Right atrium auricular region (tissue), 2 donors: Measurements from ENCODE around the gene ITIH6. TPM values are rescaled to one million over a fixed set of nuclear protein-coding genes. Genes with fewer than 3 reads are reported as not detected.
"Not testable (repeated sequence)": the region's sequence is repeated elsewhere in the genome, so short reads cannot be mapped to it uniquely, and the experiment has no call there.

ENCODE experiments used
- DNase-seq: peaks from one replicate; pipeline ENCODE4 v3.0.0-alpha.2; 2019; ENCODE audit warnings: low spot score
- H3K27ac ChIP-seq, 2 donors: fragments of 200-600 bp; sonication (generic); 1 replicate in 1 of 2; 2 replicates in 1 of 2; pipeline ENCODE4 v1.5.1; 2016 to 2019
- H3K27me3 ChIP-seq, 2 donors: fragments of 200-600 bp; sonication (generic); one replicate each; pipeline versions ENCODE4 v1.5.1 to v1.6.0; 2017 to 2019
- H3K36me3 ChIP-seq: fragments of 200-600 bp; sonication (generic); one replicate; pipeline ENCODE4 v1.5.1; 2016
- H3K4me1 ChIP-seq, 2 donors: fragments of 200-600 bp; sonication (generic); one replicate each; pipeline versions ENCODE4 v1.5.1 to v1.6.0; 2017 to 2019
- H3K4me3 ChIP-seq, 2 donors: fragments of 200-600 bp; sonication (generic); 1 replicate in 1 of 2; 2 replicates in 1 of 2; pipeline ENCODE4 v1.5.1; 2017 to 2019; ENCODE audit warnings: mild to moderate bottlenecking in 1 of 2, moderate library complexity in 1 of 2
- H3K9me3 ChIP-seq, 2 donors: fragments of 200-600 bp; sonication (generic); one replicate each; pipeline ENCODE4 v1.5.1; 2019
- total RNA-seq, 2 donors: library from RNA; depleted of rRNA; stranded (reverse); fragments of >200 nt; gene quantifications; one replicate each; pipeline ENCODE4 v1.1.0, GENCODE V29; 2016
- TF ChIP-seq, protein P1 (sequence below), 2 donors: fragments of 200-600 bp; sonication (generic); IDR thresholded peaks; one replicate each; pipeline ENCODE4 v1.5.1; 2019; ENCODE audit warnings: antibody characterized with exemption in 2 of 2

The ITIH6 gene
- total RNA-seq, 2 donors from 2014 or later = not detected

DNA sequence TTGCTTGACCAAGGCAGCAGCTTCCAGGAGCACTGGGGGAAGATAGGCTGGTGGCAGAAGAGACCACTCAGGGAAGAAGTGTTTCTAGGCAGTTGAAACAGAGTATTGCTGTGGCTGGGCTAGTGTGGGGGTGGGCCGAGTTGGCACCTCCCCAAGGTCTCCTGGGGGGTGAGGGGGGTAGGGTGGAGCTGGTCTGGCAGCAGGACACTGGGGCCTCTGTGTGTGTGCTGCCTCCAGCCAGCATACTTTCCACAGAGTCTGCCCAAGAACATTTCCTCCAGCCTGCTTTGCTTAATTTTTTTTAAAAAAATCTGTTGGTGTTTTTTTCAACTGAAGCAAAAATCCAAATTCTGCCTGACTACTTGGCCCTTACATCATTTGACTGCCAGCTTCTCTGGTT, 4.0 kb downstream of the ITIH6 start:
- no peaks in the 10 kb centered on the region for H3K4me1 ChIP-seq
- DNase-seq = no peak
- no peaks in the 10 kb centered on the region for H3K27me3 ChIP-seq
- no peaks in the 10 kb centered on the region for H3K36me3 ChIP-seq
- TF ChIP-seq, protein P1, sequence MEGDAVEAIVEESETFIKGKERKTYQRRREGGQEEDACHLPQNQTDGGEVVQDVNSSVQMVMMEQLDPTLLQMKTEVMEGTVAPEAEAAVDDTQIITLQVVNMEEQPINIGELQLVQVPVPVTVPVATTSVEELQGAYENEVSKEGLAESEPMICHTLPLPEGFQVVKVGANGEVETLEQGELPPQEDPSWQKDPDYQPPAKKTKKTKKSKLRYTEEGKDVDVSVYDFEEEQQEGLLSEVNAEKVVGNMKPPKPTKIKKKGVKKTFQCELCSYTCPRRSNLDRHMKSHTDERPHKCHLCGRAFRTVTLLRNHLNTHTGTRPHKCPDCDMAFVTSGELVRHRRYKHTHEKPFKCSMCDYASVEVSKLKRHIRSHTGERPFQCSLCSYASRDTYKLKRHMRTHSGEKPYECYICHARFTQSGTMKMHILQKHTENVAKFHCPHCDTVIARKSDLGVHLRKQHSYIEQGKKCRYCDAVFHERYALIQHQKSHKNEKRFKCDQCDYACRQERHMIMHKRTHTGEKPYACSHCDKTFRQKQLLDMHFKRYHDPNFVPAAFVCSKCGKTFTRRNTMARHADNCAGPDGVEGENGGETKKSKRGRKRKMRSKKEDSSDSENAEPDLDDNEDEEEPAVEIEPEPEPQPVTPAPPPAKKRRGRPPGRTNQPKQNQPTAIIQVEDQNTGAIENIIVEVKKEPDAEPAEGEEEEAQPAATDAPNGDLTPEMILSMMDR (IDR thresholded peaks at IDR 0.05) = no peak
- no peak overlapping the region for H3K4me3 ChIP-seq
- H3K9me3 ChIP-seq = no peaks in the 10 kb centered on the region
- no peak overlapping the region for H3K27ac ChIP-seq

DNA sequence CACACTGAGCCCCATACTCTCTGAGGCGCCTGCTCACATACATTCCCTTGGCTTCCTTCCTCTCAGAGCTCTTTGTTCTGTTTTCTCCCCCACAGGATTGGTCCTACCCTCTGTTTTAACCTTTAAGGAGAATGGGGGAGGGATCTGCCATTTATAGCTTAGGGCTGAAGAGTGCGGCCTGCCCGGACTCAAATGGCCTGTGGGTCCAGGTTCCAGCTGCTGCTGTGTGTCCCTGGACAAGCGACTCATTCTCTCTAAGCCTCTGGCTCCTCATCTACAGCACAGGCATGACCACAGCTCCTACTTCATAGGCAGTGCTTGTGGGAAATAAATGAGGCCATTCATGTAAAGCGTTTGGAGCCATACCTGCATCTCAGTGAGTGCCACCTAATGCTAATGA, 8.7 kb downstream of the ITIH6 start:
- H3K9me3 ChIP-seq, DNase-seq, H3K27ac ChIP-seq, H3K36me3 ChIP-seq, H3K27me3 ChIP-seq, H3K4me1 ChIP-seq, H3K4me3 ChIP-seq: not testable (repeated sequence)

DNA sequence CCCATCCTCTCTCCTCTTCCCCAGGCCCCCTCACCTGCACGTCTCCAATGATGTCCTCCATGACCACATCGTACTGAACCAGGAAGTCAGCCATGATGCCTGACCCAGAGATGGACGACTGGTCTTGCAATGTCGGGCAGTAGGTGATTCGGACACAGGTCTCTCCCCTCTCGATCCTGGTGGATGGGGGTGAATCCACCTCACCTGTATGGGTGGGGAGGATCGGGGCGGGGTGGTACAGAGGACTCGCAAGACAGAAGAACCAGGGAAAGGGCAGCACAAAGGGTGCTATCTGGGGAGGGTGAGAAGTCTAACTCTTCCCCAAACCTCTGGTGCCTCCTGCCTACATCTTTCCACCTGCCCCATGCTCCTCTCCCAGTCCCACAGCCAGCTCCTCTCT, 9.6 kb downstream of the ITIH6 start:
- H3K27me3 ChIP-seq = no peaks in the 10 kb centered on the region
- no peak overlapping the region for H3K27ac ChIP-seq
- H3K36me3 ChIP-seq = no peaks in the 10 kb centered on the region
- peaks cover 0 to 6% of the 10 kb centered on the region in 2 donors for H3K9me3 ChIP-seq
- TF ChIP-seq, protein P1 (IDR thresholded peaks at IDR 0.05) = no peak
- no peak for DNase-seq
- no peaks in the 10 kb centered on the region for H3K4me1 ChIP-seq
- no peak overlapping the region for H3K4me3 ChIP-seq

DNA sequence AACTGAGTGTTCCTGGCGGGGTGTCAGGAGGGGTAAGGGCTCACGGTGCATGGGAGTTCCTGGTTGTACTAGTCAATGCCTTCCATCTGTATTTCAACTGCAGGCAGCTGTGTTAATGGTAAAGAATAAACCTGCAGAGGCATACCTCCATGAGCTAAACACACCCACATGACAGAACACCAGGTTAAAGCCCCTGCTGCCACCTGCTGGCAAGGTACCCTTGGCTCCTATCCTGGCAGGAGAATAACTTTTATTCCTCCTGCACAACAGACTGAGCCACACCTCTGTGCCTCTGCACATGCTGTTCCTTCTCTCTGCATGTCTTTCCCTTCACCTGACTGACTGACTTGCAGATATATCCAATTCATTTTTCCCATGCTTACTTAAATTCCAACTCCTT, 11.1 kb downstream of the ITIH6 start:
- no peak for DNase-seq
- no peaks in the 10 kb centered on the region for H3K27me3 ChIP-seq
- H3K4me1 ChIP-seq = no peaks in the 10 kb centered on the region
- no peaks in the 10 kb centered on the region for H3K36me3 ChIP-seq
- H3K4me3 ChIP-seq = no peak overlapping the region
- H3K9me3 ChIP-seq = peaks cover 0 to 6% of the 10 kb centered on the region in 2 donors
- no peak overlapping the region for H3K27ac ChIP-seq
- TF ChIP-seq, protein P1 (IDR thresholded peaks at IDR 0.05) = no peak

DNA sequence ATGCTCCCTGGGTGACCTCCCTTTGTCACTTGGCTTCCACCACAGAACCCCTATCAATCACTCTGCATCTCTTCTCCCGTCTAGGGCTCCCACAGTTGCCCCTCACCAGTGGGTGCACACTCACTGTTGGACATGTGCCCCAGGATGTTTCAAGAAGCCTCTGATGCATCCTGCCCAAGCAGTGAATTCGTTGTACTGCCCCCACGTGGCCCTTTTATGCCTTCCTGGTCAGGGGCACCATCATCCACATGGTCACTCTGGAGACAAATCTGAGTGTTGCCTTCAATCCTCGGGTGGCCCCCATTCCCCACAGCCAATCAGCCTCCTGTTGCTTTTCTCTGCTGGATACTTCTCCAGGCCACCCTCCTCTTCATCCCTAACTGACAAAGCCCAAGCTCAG, 12.2 kb downstream of the ITIH6 start:
- Histone ChIP-seq H3K27ac (no peak overlapping the region), H3K36me3 (no peaks in the 10 kb centered on the region), H3K4me3 (no peak overlapping the region), H3K27me3 (no peaks in the 10 kb centered on the region), H3K4me1 (no peaks in the 10 kb centered on the region), H3K9me3 (peaks cover 0 to 6% of the 10 kb centered on the region in 2 donors)
- TF ChIP-seq, protein P1 (IDR thresholded peaks at IDR 0.05) = no peak
- DNase-seq = no peak

DNA sequence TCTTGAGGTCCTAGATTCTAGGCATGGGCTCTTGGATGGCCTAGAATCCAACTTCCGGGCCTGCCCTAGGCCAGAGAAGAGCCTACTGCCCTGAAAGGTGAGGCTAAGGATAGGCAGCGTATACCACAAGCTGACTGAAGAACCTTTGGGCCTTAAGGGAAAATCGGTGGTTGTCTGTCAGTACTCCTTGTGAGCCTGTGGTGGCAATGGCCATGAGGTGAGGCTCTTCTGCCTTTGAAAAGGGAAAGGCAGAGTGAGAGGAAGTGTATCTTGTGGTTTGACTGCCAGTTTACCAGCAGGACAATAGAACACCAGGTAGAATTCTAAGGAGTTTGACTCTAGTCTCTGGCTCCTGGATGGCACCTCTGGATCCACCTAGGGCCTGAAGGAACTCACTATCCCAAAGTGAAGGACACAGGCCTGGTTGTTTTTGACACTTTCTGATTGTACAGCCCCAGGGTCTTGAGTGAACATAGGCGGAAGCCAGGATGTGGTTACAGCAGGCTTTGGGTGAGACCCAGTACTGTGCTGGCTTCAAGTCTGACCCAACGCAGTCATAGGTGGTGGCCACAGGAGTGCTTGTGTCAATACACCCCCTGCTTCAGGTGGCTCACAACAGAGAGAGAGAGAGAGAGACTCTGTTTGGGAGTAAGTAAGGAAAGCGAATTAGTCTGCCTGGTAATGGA, 20.9 kb downstream of the ITIH6 start:
- Histone ChIP-seq H3K4me3 (no peak overlapping the region), H3K27me3 (no peaks in the 10 kb centered on the region), H3K4me1 (no peaks in the 10 kb centered on the region), H3K27ac (no peak overlapping the region), H3K36me3 (no peaks in the 10 kb centered on the region), H3K9me3 (no peaks in the 10 kb centered on the region)
- no peak for DNase-seq
- TF ChIP-seq, protein P1 (IDR thresholded peaks at IDR 0.05) = no peak
